SU-DHL-6 (cell line): ENCODE data around the gene GPX3.

Experiments
- H2AFZ ChIP-seq: fragments of 200-600 bp; sonication (generic); 2 replicates; pipeline ENCODE4 v1.6.1; 2014; ENCODE audit warnings: low read depth, mild to moderate bottlenecking, moderate library complexity, mixed read lengths, antibody characterized with exemption, low read length; ENCODE audit not compliant: severe bottlenecking
- H3F3A ChIP-seq: fragments of 200-600 bp; shearing (Covaris generic); 2 replicates; pipeline ENCODE4 v1.6.0; 2016; ENCODE audit warnings: antibody characterized with exemption, mild to moderate bottlenecking; ENCODE audit not compliant: insufficient read depth
- H3K27ac ChIP-seq: fragments of 200-600 bp; sonication (generic); 2 replicates; pipeline ENCODE4 v1.5.1; 2016; ENCODE audit warnings: low read depth, mild to moderate bottlenecking, low read length, moderate library complexity, mixed read lengths
- H3K27me3 ChIP-seq: fragments of 200-600 bp; sonication (generic), shearing (Covaris generic); 2 replicates; pipeline ENCODE4 v1.6.0; 2014; ENCODE audit warnings: mild to moderate bottlenecking, low read length
- H3K36me3 ChIP-seq: fragments of 200-600 bp; sonication (generic); 2 replicates; pipeline ENCODE4 v1.6.1; 2014; ENCODE audit warnings: mild to moderate bottlenecking, low read length, mixed read lengths
- H3K4me2 ChIP-seq: fragments of 300-600, 200-600 bp; shearing (Covaris generic), sonication (generic); 2 replicates; pipeline ENCODE4 v1.6.0; 2014; ENCODE audit warnings: low read length, low read depth, mild to moderate bottlenecking; ENCODE audit not compliant: poor library complexity, severe bottlenecking
- H3K4me3 ChIP-seq: fragments of 200-600 bp; sonication (generic); 2 replicates; pipeline ENCODE4 v1.5.1; 2014; ENCODE audit warnings: antibody characterized with exemption, low read length, mild to moderate bottlenecking, mixed read lengths; ENCODE audit not compliant: insufficient read depth, poor library complexity, severe bottlenecking
- H3K79me2 ChIP-seq: fragments of 200-600 bp; sonication (generic); 2 replicates; pipeline ENCODE4 v1.6.1; 2014; ENCODE audit warnings: mild to moderate bottlenecking, low read length, moderate library complexity; ENCODE audit not compliant: insufficient read depth
- H3K9ac ChIP-seq: fragments of 200-600 bp; sonication (generic); 2 replicates; pipeline ENCODE4 v1.7.0; 2014; ENCODE audit warnings: mild to moderate bottlenecking, low read length
- H3K9me2 ChIP-seq: fragments of 200-600 bp; sonication (generic); replicated peaks from 2 replicates; pipeline ENCODE4 v1.6.1; 2014; ENCODE audit warnings: low read length; ENCODE audit not compliant: insufficient read depth
- H3K9me3 ChIP-seq: fragments of 200-600 bp; sonication (generic); 2 replicates; pipeline ENCODE4 v1.6.1; 2014; ENCODE audit warnings: low read length, mixed read lengths; ENCODE audit not compliant: insufficient read depth
- H4K20me1 ChIP-seq: fragments of 200-600 bp; sonication (generic); 2 replicates; pipeline ENCODE4 v1.6.1; 2014; ENCODE audit warnings: low read depth, mild to moderate bottlenecking, antibody characterized with exemption, low read length, moderate library complexity, mixed read lengths
- EZH2phosphoT487 ChIP-seq: fragments of 200-600 bp; sonication (generic), shearing (Covaris generic); conservative IDR thresholded peaks from 2 replicates; pipeline ENCODE4 v1.6.1; 2018; ENCODE audit warnings: mild to moderate bottlenecking, antibody characterized with exemption, low read length, moderate library complexity, mixed read lengths
- TF ChIP-seq, protein P1 (sequence below): fragments of 200-600 bp; sonication (generic); IDR thresholded peaks from one replicate; pipeline ENCODE4 v1.5.1; 2017; ENCODE audit warnings: antibody characterized with exemption, mild to moderate bottlenecking, low read length, moderate library complexity; ENCODE audit not compliant: insufficient read depth, poor library complexity, severe bottlenecking

Gene GPX3

GRCh38 chr5:151068433-151069197, 48.2 kb downstream of the GPX3 start:
- peak overlapping the region; percentile 42 for H3K4me2 ChIP-seq
- peaks cover 90% of the 10 kb centered on the region for H3K79me2 ChIP-seq

DNA sequence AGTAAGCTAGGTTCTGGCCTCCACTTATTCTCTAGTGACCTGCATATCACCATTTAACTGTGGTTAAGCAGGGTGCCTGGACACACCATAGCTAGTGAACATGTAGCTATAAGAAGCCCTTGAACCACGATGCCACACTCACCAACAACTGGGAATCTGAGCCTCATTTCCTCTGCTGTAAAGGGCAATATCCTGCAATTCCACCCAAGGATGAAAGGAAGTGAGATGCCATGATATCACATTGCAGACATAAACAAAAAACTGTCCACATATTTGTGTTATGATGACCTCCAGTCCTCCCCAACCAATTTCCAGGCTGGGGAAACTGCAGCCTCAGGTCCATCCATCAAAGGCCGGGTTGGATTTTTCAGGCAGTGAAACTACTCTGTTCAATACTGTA, 50.1 kb downstream of the GPX3 start:
- peak overlapping the region; percentile 77; the same call in 1 of the 2 replicates for H3K27ac ChIP-seq
- TF ChIP-seq EZH2phosphoT487 = no peak
- TF ChIP-seq, protein P1, sequence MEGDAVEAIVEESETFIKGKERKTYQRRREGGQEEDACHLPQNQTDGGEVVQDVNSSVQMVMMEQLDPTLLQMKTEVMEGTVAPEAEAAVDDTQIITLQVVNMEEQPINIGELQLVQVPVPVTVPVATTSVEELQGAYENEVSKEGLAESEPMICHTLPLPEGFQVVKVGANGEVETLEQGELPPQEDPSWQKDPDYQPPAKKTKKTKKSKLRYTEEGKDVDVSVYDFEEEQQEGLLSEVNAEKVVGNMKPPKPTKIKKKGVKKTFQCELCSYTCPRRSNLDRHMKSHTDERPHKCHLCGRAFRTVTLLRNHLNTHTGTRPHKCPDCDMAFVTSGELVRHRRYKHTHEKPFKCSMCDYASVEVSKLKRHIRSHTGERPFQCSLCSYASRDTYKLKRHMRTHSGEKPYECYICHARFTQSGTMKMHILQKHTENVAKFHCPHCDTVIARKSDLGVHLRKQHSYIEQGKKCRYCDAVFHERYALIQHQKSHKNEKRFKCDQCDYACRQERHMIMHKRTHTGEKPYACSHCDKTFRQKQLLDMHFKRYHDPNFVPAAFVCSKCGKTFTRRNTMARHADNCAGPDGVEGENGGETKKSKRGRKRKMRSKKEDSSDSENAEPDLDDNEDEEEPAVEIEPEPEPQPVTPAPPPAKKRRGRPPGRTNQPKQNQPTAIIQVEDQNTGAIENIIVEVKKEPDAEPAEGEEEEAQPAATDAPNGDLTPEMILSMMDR = no peak
- no peaks in the 10 kb centered on the region for H4K20me1 ChIP-seq
- H2AFZ ChIP-seq = no peak overlapping the region
- H3K27me3 ChIP-seq = no peaks in the 10 kb centered on the region
- H3K9ac ChIP-seq = no peak overlapping the region
- H3F3A ChIP-seq = peaks cover 10% of the 10 kb centered on the region; the same call in 1 of the 2 replicates
- no peak overlapping the region for H3K4me2 ChIP-seq
- H3K9me2 ChIP-seq = no peaks in the 10 kb centered on the region
- H3K4me3 ChIP-seq = no peak overlapping the region
- H3K9me3 ChIP-seq = no peaks in the 10 kb centered on the region
- H3K79me2 ChIP-seq = peaks cover 98% of the 10 kb centered on the region
- peaks cover 4% of the 10 kb centered on the region; the same call in 1 of the 2 replicates for H3K36me3 ChIP-seq

More at GRCh38 chr5:151068433-151069197, 48.2 kb downstream of the GPX3 start:
- Histone ChIP-seq H3K4me3 (no peak overlapping the region), H3K27ac (peak overlapping the region; percentile 77), H3K27me3 (no peaks in the 10 kb centered on the region), H2AFZ (no peak overlapping the region), H3K9me3 (no peaks in the 10 kb centered on the region), H3F3A (peaks cover 10% of the 10 kb centered on the region; the same call in 1 of the 2 replicates), H3K9me2 (no peaks in the 10 kb centered on the region), H3K36me3 (no peaks in the 10 kb centered on the region), H4K20me1 (no peaks in the 10 kb centered on the region), H3K9ac (peak overlapping the region; percentile 37)
- TF ChIP-seq EZH2phosphoT487 = no peak
- TF ChIP-seq, protein P1 = no peak

DNA sequence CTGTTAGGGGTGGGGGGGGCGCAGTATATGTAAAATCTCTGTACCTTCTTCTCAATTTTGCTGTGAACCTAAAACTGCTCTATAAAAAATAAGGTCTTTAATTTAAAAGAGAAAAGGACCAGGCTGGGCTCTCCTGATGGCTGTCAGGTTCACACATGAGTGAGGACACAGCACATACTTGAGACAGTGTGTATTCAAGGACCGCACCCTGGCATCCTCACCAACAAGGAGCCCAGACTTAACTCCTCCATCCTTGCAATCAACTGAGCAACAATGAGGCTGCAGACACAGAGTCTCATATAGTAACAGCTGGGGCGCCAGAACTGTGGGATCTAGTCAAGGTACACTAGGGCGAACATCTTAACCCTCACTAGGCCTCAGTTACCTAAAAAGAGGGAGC, 50.6 kb downstream of the GPX3 start:
- Histone ChIP-seq H3K4me3 (no peak overlapping the region), H3F3A (peaks cover 10% of the 10 kb centered on the region; the same call in 1 of the 2 replicates), H3K9me2 (no peaks in the 10 kb centered on the region), H3K79me2 (peaks cover 98% of the 10 kb centered on the region), H3K9ac (no peak overlapping the region), H3K4me2 (no peak overlapping the region), H3K9me3 (no peaks in the 10 kb centered on the region), H3K27ac (0 out of 2 replicates have a peak overlapping the region, but pooled peaks have one; percentile 77), H2AFZ (no peak overlapping the region), H3K27me3 (no peaks in the 10 kb centered on the region), H4K20me1 (no peaks in the 10 kb centered on the region), H3K36me3 (peaks cover 4% of the 10 kb centered on the region; the same call in 1 of the 2 replicates)
- TF ChIP-seq EZH2phosphoT487 = no peak
- TF ChIP-seq, protein P1 = no peak
